WTC11 (cell line): ENCODE data around the gene RHBG. TPM values are rescaled to one million over a fixed set of nuclear protein-coding genes. Genes with fewer than 3 reads are reported as not detected.

Source experiments
- ATAC-seq: fragments of 200-7000 bp; cut with Tn5 transposase; 2 replicates; pipeline ENCODE4 v1.10.0; 2021; ENCODE audit warnings: mild to moderate bottlenecking, moderate library complexity
- CTCF ChIA-PET: fragments of 300-600 bp; sonication (Branson Sonifier 250); formaldehyde crosslinking; loops from one replicate; lab custom pipeline; 2021; ENCODE audit warnings: antibody characterized with exemption; lab: Charles Lee
- POLR2A ChIA-PET: fragments of 350-600 bp; sonication (Branson Sonifier 250); formaldehyde crosslinking; loops from one replicate; lab custom pipeline; 2021; ENCODE audit warnings: antibody characterized with exemption; lab: Charles Lee
- DNase-seq: peaks from one replicate; pipeline ENCODE4 v3.0.0; 2021; ENCODE audit warnings: low spot score
- H3K27ac Mint-ChIP-seq: 2 replicates; pipeline ENCODE4 v1.8.0; 2021; ENCODE audit warnings: mixed read lengths
- H3K27me3 Mint-ChIP-seq: 2 replicates; pipeline ENCODE4 v1.8.0; 2021; ENCODE audit warnings: low read depth, mild to moderate bottlenecking, moderate library complexity, mixed read lengths
- H3K36me3 Mint-ChIP-seq: 2 replicates; pipeline ENCODE4 v1.8.0; 2021; ENCODE audit warnings: mixed read lengths
- H3K4me1 Mint-ChIP-seq: 2 replicates; pipeline ENCODE4 v1.8.0; 2022; ENCODE audit warnings: mixed read lengths
- H3K4me3 Mint-ChIP-seq: 2 replicates; pipeline ENCODE4 v1.8.0; 2021; ENCODE audit warnings: mild to moderate bottlenecking, moderate library complexity, mixed read lengths
- H3K9me3 Mint-ChIP-seq: 2 replicates; pipeline ENCODE4 v1.8.0; 2021; ENCODE audit warnings: mixed read lengths
- CREM ChIP-seq: sonication (generic); formaldehyde crosslinking; IDR thresholded peaks from 2 replicates; pipeline ENCODE4 v1.8.1; 2022; ENCODE audit warnings: mild to moderate bottlenecking, missing genetic modification reagents, moderate library complexity
- ELF4 ChIP-seq: sonication (generic); formaldehyde crosslinking; IDR thresholded peaks from 2 replicates; pipeline ENCODE4 v1.8.1; 2022; ENCODE audit warnings: low read depth, mild to moderate bottlenecking, moderate library complexity, missing genetic modification reagents
- EMX1 ChIP-seq: fragments of 250-450 bp; sonication (Bioruptor Pico); IDR thresholded peaks from 2 replicates; pipeline ENCODE4 v1.8.0; 2021; ENCODE audit warnings: mild to moderate bottlenecking
- ESRRA ChIP-seq: sonication (generic); formaldehyde crosslinking; IDR thresholded peaks from 2 replicates; pipeline ENCODE4 v1.8.1; 2022; ENCODE audit warnings: mild to moderate bottlenecking, missing genetic modification reagents, borderline replicate concordance
- ETV6 ChIP-seq: sonication (generic); formaldehyde crosslinking; IDR thresholded peaks from 2 replicates; pipeline ENCODE4 v1.8.1; 2022; ENCODE audit warnings: mild to moderate bottlenecking, missing genetic modification reagents
- FOXK1 ChIP-seq: sonication (generic); formaldehyde crosslinking; IDR thresholded peaks from 2 replicates; pipeline ENCODE4 v1.8.0; 2022; ENCODE audit warnings: mild to moderate bottlenecking, moderate library complexity, missing genetic modification reagents
- JAZF1 ChIP-seq: fragments of 250-450 bp; sonication (Bioruptor Pico); IDR thresholded peaks from 2 replicates; pipeline ENCODE4 v1.9.0; 2021; ENCODE audit warnings: moderate library complexity, mild to moderate bottlenecking, inconsistent platforms
- JUN ChIP-seq: sonication (generic); formaldehyde crosslinking; IDR thresholded peaks from 2 replicates; pipeline ENCODE4 v1.8.0; 2023; ENCODE audit warnings: mild to moderate bottlenecking, missing genetic modification reagents
- MXD4 ChIP-seq: fragments of 250-450 bp; sonication (Bioruptor Pico); IDR thresholded peaks from 2 replicates; pipeline ENCODE4 v1.8.0; 2021; ENCODE audit warnings: mild to moderate bottlenecking, moderate library complexity, borderline replicate concordance
- NR2C2 ChIP-seq: sonication (generic); formaldehyde crosslinking; IDR thresholded peaks from 2 replicates; pipeline ENCODE4 v1.8.0; 2022; ENCODE audit warnings: mild to moderate bottlenecking, missing genetic modification reagents
- RELA ChIP-seq: sonication (generic); formaldehyde crosslinking; IDR thresholded peaks from 2 replicates; pipeline ENCODE4 v1.8.1; 2022; ENCODE audit warnings: missing genetic modification reagents, mild to moderate bottlenecking, borderline replicate concordance
- SMAD3 ChIP-seq: sonication (generic); formaldehyde crosslinking; IDR thresholded peaks from 2 replicates; pipeline ENCODE4 v1.8.0; 2022; ENCODE audit warnings: missing genetic modification reagents, mild to moderate bottlenecking, borderline replicate concordance
- SMAD4 ChIP-seq: sonication (generic); formaldehyde crosslinking; IDR thresholded peaks from 2 replicates; pipeline ENCODE4 v1.8.0; 2022; ENCODE audit warnings: mild to moderate bottlenecking, missing genetic modification reagents
- TEAD1 ChIP-seq: sonication (generic); formaldehyde crosslinking; IDR thresholded peaks from 2 replicates; pipeline ENCODE4 v1.8.0; 2022; ENCODE audit warnings: mild to moderate bottlenecking, missing genetic modification reagents
- total RNA-seq: library from RNA; stranded (reverse); gene quantifications from 3 replicates; pipeline ENCODE4 v1.2.3, GENCODE V29; 2021
- TF ChIP-seq, protein P1 (sequence below): sonication (generic); formaldehyde crosslinking; IDR thresholded peaks from 2 replicates; pipeline ENCODE4 v1.8.1; 2022; ENCODE audit warnings: low read depth, mild to moderate bottlenecking, moderate library complexity, missing genetic modification reagents, borderline replicate concordance
- TF ChIP-seq, protein P2 (sequence below): sonication (generic); formaldehyde crosslinking; IDR thresholded peaks from 2 replicates; pipeline ENCODE4 v1.8.0; 2023; ENCODE audit warnings: missing genetic modification reagents
- TF ChIP-seq, protein P3 (sequence below): fragments of 250-450 bp; sonication (Bioruptor Pico); IDR thresholded peaks from 2 replicates; pipeline ENCODE4 v1.9.0; 2021; ENCODE audit warnings: mild to moderate bottlenecking, borderline replicate concordance
- TF ChIP-seq, protein P4 (sequence below): sonication (generic); formaldehyde crosslinking; IDR thresholded peaks from 2 replicates; pipeline ENCODE4 v1.8.1; 2022; ENCODE audit warnings: mild to moderate bottlenecking, missing genetic modification reagents, moderate library complexity, borderline replicate concordance
- TF ChIP-seq, protein P5 (sequence below): sonication (generic); formaldehyde crosslinking; IDR thresholded peaks from 2 replicates; pipeline ENCODE4 v1.8.1; 2023; ENCODE audit warnings: mild to moderate bottlenecking, missing genetic modification reagents, moderate library complexity
- TF ChIP-seq, protein P6 (sequence below): sonication (generic); formaldehyde crosslinking; conservative IDR thresholded peaks from 2 replicates; pipeline ENCODE4 v1.8.1; 2023; ENCODE audit warnings: mild to moderate bottlenecking, low read depth, missing genetic modification reagents, moderate library complexity
- TF ChIP-seq, protein P7 (sequence below): fragments of 200-600 bp; IDR thresholded peaks from 2 replicates; pipeline ENCODE4 v1.8.0; 2022; ENCODE audit warnings: antibody characterized with exemption

The RHBG gene
- total RNA-seq, 1 experiment from 2014 or later, result 1.9 TPM

DNA sequence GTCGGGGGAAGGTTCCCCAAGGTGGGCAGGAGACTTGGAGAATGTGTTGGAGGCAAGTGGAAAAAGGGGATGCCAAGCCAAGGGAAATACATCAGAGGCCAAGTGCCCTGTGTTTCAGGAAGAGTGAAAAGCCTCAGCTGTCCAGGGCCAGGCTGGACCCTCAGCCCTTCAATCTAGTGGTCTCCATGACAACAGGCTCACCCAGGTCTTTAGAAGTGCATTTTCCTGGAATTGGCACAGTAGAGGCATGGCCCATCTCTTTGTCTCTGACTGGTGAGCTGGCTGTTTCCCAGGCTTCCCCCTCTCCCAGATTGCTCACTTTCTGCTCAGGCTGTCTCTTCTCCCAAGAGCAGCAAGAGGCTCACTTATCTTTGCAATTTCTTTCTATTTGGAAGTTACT, 10.4 kb upstream of the RHBG start (continued):
- TF ChIP-seq, protein P1, sequence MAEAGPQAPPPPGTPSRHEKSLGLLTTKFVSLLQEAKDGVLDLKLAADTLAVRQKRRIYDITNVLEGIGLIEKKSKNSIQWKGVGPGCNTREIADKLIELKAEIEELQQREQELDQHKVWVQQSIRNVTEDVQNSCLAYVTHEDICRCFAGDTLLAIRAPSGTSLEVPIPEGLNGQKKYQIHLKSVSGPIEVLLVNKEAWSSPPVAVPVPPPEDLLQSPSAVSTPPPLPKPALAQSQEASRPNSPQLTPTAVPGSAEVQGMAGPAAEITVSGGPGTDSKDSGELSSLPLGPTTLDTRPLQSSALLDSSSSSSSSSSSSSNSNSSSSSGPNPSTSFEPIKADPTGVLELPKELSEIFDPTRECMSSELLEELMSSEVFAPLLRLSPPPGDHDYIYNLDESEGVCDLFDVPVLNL (CRISPR knock-in tag), result no peak

DNA sequence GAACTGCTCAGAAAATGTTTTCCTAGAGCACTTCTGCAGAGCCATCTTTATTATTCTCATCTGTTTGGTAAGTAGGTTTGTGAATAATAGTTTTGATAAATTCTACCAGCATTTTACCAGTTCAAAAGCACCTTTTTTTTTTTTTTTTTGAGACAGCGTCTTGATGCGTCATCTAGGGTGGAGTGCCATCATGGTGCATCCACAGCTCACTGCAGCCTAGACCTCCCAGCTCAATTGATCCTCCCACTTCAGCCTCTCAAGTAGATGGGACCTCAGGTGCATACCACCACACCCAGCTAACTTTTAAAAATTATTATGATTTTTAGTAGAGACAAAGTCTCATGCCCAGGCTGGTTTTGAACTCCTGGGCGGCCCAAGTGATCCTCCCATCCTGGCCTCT, 9.8 kb upstream of the RHBG start:
- TF ChIP-seq, protein P2, sequence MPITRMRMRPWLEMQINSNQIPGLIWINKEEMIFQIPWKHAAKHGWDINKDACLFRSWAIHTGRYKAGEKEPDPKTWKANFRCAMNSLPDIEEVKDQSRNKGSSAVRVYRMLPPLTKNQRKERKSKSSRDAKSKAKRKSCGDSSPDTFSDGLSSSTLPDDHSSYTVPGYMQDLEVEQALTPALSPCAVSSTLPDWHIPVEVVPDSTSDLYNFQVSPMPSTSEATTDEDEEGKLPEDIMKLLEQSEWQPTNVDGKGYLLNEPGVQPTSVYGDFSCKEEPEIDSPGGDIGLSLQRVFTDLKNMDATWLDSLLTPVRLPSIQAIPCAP (CRISPR knock-in tag), result no peak
- TF ChIP-seq, protein P3, sequence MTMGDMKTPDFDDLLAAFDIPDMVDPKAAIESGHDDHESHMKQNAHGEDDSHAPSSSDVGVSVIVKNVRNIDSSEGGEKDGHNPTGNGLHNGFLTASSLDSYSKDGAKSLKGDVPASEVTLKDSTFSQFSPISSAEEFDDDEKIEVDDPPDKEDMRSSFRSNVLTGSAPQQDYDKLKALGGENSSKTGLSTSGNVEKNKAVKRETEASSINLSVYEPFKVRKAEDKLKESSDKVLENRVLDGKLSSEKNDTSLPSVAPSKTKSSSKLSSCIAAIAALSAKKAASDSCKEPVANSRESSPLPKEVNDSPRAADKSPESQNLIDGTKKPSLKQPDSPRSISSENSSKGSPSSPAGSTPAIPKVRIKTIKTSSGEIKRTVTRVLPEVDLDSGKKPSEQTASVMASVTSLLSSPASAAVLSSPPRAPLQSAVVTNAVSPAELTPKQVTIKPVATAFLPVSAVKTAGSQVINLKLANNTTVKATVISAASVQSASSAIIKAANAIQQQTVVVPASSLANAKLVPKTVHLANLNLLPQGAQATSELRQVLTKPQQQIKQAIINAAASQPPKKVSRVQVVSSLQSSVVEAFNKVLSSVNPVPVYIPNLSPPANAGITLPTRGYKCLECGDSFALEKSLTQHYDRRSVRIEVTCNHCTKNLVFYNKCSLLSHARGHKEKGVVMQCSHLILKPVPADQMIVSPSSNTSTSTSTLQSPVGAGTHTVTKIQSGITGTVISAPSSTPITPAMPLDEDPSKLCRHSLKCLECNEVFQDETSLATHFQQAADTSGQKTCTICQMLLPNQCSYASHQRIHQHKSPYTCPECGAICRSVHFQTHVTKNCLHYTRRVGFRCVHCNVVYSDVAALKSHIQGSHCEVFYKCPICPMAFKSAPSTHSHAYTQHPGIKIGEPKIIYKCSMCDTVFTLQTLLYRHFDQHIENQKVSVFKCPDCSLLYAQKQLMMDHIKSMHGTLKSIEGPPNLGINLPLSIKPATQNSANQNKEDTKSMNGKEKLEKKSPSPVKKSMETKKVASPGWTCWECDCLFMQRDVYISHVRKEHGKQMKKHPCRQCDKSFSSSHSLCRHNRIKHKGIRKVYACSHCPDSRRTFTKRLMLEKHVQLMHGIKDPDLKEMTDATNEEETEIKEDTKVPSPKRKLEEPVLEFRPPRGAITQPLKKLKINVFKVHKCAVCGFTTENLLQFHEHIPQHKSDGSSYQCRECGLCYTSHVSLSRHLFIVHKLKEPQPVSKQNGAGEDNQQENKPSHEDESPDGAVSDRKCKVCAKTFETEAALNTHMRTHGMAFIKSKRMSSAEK (CRISPR knock-in tag), result no peak
- TF ChIP-seq RELA (no peak), SMAD4 (CRISPR knock-in tag) (no peak), ETV6 (no peak)
- TF ChIP-seq, protein P4, sequence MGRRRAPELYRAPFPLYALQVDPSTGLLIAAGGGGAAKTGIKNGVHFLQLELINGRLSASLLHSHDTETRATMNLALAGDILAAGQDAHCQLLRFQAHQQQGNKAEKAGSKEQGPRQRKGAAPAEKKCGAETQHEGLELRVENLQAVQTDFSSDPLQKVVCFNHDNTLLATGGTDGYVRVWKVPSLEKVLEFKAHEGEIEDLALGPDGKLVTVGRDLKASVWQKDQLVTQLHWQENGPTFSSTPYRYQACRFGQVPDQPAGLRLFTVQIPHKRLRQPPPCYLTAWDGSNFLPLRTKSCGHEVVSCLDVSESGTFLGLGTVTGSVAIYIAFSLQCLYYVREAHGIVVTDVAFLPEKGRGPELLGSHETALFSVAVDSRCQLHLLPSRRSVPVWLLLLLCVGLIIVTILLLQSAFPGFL (CRISPR knock-in tag), result no peak
- TF ChIP-seq, protein P5, sequence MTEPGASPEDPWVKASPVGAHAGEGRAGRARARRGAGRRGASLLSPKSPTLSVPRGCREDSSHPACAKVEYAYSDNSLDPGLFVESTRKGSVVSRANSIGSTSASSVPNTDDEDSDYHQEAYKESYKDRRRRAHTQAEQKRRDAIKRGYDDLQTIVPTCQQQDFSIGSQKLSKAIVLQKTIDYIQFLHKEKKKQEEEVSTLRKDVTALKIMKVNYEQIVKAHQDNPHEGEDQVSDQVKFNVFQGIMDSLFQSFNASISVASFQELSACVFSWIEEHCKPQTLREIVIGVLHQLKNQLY (CRISPR knock-in tag), result no peak
- peaks cover 12% of the 10 kb centered on the region for H3K4me1 Mint-ChIP-seq
- ATAC-seq (no peak), DNase-seq (no peak)
- H3K27ac Mint-ChIP-seq, result no peak overlapping the region
- 0 out of 2 replicates have a peak, but pooled peaks cover 2% of the 10 kb centered on the region for H3K9me3 Mint-ChIP-seq
- peaks cover 21% of the 10 kb centered on the region for H3K27me3 Mint-ChIP-seq
- H3K36me3 Mint-ChIP-seq, result no peaks in the 10 kb centered on the region
- no peak overlapping the region for H3K4me3 Mint-ChIP-seq
- CTCF ChIA-PET, result interaction anchor here (0.6 to 5.9 kb wide), 21 partner anchors 10 to 218 kb away, joined by 3 to 34 read pairs (median 4); partner anchors contain the start of genes CCT3, PAQR6, RHBG and SMG5
- POLR2A ChIA-PET, result no interaction called here

DNA sequence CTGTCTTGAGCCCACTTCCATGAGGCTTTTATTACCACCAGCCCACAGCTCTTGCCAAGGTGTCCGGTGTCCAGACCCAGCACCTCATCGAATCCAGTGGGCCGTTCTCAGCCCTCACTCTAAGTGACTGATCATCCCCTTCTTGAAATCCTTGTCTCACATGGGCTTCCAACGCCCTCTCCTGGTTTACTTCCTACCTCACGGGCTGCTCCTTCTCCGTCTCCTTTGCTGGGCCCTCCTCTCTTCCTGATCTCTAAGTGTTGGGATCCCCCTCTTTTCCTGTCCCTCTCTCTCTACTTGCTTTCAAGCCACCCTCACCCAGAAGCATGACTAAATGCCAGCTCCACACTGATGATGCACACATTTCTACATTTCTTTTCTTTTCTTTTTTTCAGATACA, 9.0 kb upstream of the RHBG start:
- Mint-ChIP-seq H3K27ac (no peak overlapping the region), H3K4me3 (no peak overlapping the region), H3K27me3 (peaks cover 16% of the 10 kb centered on the region), H3K36me3 (no peaks in the 10 kb centered on the region), H3K9me3 (no peaks in the 10 kb centered on the region), H3K4me1 (peaks cover 12% of the 10 kb centered on the region)
- DNase-seq (peak; percentile 63), ATAC-seq (peak; percentile 75)
- CTCF ChIA-PET, result interaction anchor here (0.6 to 5.9 kb wide), 15 partner anchors 9 to 218 kb away, joined by 3 to 34 read pairs (median 5); partner anchors contain the start of genes RHBG and SMG5
- POLR2A ChIA-PET, result interaction anchor here (0.7 kb wide), 1 partner anchor 77 kb away, joined by 4 read pairs; the partner anchor contains the start of gene SMG5
- TF ChIP-seq, protein P6, sequence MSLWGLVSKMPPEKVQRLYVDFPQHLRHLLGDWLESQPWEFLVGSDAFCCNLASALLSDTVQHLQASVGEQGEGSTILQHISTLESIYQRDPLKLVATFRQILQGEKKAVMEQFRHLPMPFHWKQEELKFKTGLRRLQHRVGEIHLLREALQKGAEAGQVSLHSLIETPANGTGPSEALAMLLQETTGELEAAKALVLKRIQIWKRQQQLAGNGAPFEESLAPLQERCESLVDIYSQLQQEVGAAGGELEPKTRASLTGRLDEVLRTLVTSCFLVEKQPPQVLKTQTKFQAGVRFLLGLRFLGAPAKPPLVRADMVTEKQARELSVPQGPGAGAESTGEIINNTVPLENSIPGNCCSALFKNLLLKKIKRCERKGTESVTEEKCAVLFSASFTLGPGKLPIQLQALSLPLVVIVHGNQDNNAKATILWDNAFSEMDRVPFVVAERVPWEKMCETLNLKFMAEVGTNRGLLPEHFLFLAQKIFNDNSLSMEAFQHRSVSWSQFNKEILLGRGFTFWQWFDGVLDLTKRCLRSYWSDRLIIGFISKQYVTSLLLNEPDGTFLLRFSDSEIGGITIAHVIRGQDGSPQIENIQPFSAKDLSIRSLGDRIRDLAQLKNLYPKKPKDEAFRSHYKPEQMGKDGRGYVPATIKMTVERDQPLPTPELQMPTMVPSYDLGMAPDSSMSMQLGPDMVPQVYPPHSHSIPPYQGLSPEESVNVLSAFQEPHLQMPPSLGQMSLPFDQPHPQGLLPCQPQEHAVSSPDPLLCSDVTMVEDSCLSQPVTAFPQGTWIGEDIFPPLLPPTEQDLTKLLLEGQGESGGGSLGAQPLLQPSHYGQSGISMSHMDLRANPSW, result no peak
- TF ChIP-seq MXD4, result no peak
- TF ChIP-seq ESRRA (CRISPR knock-in tag), result no peak
- TF ChIP-seq, protein P7, sequence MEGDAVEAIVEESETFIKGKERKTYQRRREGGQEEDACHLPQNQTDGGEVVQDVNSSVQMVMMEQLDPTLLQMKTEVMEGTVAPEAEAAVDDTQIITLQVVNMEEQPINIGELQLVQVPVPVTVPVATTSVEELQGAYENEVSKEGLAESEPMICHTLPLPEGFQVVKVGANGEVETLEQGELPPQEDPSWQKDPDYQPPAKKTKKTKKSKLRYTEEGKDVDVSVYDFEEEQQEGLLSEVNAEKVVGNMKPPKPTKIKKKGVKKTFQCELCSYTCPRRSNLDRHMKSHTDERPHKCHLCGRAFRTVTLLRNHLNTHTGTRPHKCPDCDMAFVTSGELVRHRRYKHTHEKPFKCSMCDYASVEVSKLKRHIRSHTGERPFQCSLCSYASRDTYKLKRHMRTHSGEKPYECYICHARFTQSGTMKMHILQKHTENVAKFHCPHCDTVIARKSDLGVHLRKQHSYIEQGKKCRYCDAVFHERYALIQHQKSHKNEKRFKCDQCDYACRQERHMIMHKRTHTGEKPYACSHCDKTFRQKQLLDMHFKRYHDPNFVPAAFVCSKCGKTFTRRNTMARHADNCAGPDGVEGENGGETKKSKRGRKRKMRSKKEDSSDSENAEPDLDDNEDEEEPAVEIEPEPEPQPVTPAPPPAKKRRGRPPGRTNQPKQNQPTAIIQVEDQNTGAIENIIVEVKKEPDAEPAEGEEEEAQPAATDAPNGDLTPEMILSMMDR, result no peak
- no peak for TF ChIP-seq ELF4 (CRISPR knock-in tag)
- TF ChIP-seq CREM (CRISPR knock-in tag), result no peak
- no peak for TF ChIP-seq TEAD1 (CRISPR knock-in tag)
- TF ChIP-seq JUN, result no peak
- TF ChIP-seq JAZF1 (CRISPR knock-in tag), result no peak
- TF ChIP-seq NR2C2 (CRISPR knock-in tag), result no peak
- no peak for TF ChIP-seq SMAD3 (CRISPR knock-in tag)
- TF ChIP-seq FOXK1 (CRISPR knock-in tag), result no peak
- no peak for TF ChIP-seq EMX1 (CRISPR knock-in tag)
